Stimulated activated naive CD8-positive, alpha-beta T cell treated with anti-CD3 and anti-CD28 coated beads, Interleukin-15, Interleukin-2, amounts not matched to agents 100 U/mL and 50 U/mL, for 24 hours (primary cell): Measurements from ENCODE around the gene SUSD4.

ENCODE experiments used
- ATAC-seq: fragments of 150-1000 bp; cut with Tn5 transposase; one replicate; pipeline ENCODE4 v1.10.0; 2021
- DNase-seq: peaks from one replicate; pipeline ENCODE4 v3.0.0; 2021

SUSD4 gene

DNA sequence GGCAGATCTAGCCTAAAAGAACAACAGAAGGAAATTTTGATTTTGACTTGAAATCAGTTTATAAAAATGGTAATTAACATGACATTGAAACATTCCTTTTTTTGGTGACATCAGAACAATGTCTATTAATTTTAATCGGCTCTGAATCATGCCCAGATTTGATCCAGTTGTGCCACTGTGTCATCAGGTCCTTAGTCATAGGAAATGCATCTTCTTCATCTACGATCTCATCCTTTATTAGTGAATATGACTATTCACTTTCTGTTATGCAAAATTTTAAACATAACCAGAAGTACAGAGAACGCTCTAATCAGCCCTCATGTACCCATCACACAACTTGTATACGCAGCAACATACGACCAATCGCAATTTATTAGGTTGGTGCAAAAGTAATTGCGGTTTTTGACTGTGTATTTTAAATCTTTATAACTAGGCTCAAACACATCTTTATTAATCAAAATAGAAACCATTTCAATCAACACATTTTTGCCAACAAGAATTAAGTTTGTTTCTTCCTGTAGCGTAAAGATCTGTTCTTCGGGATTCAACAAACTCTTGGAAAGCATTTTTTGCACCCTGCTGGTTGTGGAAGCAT lies 180.6 kb downstream of the SUSD4 start:
- ATAC-seq = no peak
- DNase-seq = no peak

GRCh38 chr1:223180731-223181321 lies 183.2 kb downstream of the SUSD4 start:
- DNase-seq (no peak), ATAC-seq (no peak)

GRCh38 chr1:223179786-223180185 lies 184.2 kb downstream of the SUSD4 start:
- ATAC-seq = no peak

DNA sequence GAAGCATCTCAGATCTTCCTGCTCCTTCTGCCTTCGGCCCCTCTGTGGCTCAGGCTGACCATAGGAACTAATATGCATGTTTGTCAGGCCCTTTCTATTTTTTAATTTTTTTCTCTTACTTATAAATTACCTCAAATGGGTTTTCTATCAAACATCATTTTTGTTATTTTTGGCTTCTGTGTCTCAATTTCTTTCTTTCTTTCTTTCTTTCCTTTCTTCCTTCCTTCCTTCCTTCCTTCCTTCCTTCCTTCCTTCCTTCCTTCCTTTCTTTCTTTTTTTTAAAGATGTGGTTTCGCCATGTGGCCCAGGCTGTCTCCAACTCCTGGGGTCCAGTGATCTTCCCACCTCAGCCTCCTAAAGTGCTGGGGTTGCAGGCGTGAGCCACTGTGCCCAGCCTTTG lies 184.7 kb downstream of the SUSD4 start:
- DNase-seq (no peak), ATAC-seq (no peak)

More at GRCh38 chr1:223179786-223180185, 184.2 kb downstream of the SUSD4 start:
- DNase-seq = no peak

DNA sequence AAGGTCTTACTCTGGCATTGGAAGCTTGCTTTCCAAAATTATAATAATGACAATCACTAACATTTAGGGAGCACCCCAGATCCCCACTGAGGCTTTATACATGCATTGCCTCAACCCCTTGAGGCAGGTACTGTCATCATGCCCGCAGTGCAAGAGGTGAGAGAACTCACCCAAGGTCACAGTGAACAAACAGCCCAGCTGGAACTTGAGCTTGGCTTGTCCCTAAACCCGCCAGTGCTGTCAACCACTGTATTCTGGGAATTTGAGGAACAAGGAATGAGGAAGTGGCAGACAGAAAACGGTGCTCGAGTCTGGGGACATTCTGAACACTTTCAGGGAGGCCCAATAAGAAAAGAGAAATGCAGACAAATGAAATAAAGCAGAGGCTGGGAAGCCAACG lies 186.3 kb downstream of the SUSD4 start:
- ATAC-seq (no peak), DNase-seq (no peak)

DNA sequence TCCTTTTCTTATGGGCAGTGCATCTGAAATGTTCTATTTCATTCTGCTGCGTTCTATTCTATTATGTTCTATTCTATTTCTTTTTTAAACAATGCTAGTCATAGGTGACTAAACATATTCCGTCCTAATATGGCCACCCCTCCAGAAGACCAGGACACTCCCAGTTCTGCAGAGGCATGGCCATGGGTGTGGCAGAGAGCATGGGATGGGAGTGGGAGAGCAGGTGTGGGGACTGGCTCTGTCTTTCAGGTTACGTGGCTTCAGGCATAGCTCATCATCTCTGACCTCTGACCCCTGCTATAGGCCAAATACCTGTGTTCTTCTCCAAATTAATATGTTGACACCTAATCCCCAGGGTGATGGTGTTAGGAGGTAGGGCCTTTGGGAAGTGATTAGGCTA lies 187.5 kb downstream of the SUSD4 start:
- DNase-seq = no peak
- ATAC-seq = no peak

DNA sequence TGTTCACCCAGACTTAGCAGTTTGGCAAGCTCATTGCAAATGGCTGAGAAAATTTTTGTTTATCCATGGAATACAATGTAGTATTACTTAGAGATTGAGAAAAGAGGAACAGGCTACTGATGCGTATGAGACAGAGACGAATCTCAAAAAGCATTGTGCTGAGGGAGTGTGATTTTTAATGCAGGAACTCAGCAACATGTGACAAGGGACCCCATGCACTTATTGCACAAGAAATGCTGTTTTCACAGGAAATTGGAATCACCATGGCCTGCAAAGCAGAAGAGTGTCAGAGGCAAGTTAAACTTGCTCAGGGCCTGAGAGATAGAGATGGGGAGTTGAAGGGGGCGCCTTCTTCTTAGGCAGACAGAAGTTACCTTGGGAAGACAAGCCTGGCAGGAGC lies 188.3 kb downstream of the SUSD4 start:
- ATAC-seq (no peak), DNase-seq (no peak)

GRCh38 chr1:223175032-223175431 lies 188.9 kb downstream of the SUSD4 start:
- ATAC-seq (no peak), DNase-seq (no peak)
